AG10803 (cell line): ENCODE measurements around the gene PPP1R37.
"Not testable (repeated sequence)": the region's sequence is repeated elsewhere in the genome, so short reads cannot be mapped to it uniquely, and the experiment has no call there.

ENCODE experiments used
- DNase-seq: peaks from one replicate; pipeline ENCODE4 v3.0.0; 2010; ENCODE audit warnings: low read depth
- H3K4me3 ChIP-seq: 2 replicates; pipeline ENCODE4 v1.5.1; 2011; ENCODE audit warnings: mild to moderate bottlenecking, low read length, control low read depth
- CTCF ChIP-seq: conservative IDR thresholded peaks from 2 replicates; pipeline ENCODE4 v1.5.1; 2011; ENCODE audit warnings: mild to moderate bottlenecking, low read length, control low read depth, inconsistent platforms

PPP1R37 gene

DNA sequence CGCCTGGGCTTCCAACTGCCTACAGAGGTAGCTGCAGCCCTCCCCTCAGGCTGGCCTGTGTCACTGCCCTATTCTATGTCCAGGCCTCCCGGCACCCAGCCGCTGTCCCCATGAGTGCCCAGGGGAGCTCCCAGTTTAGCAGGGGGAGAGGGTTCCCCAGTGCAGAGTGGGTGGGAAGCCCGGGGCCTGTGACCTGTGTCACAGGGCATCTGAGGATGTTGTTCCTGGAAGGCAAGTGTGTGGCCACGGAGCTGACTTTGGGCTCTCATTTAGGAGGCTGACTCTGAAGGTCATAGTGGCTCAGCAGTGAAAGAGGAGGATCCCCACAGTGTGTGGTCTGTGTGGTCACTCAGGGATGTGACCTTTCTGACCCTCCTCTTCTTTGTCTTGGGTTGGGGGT lies 25.1 kb downstream of the PPP1R37 start:
- DNase-seq, result no peak
- no peak overlapping the region for H3K4me3 ChIP-seq
- TF ChIP-seq CTCF, result no peak

GRCh38 chr19:45118591-45119355 lies 25.8 kb downstream of the PPP1R37 start:
- DNase-seq, H3K4me3 ChIP-seq: not testable (repeated sequence)

- no peak for TF ChIP-seq CTCF
- no peak for DNase-seq
- H3K4me3 ChIP-seq, result no peak overlapping the region
These were observed 26.6 kb downstream of the PPP1R37 start for GRCh38 chr19:45119582-45119981.

DNA sequence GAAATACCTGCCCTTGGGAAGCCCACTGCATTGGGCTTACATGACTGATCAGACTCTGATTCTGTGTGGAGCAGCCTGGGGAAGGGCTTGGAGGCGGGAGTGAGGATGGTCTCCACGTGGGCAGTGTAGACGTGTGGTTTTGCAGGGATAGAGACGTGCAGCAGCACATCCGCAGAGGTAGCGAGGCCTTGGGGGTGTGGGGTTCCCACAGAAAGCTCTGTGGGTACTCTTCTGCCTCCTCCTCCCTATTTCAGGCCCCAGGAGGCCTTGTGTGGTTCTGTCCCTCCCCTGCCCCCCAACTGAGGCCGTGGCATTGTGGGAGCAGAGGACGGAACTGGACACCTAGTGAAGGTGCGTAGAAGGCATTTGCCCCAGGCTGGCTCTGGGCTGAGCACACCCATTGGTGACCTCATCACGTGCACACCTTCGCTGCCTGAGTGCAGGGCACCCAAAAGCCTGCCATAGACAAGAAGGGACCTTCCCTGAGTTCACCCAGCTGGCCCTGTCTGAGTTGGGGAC lies 28.9 kb downstream of the PPP1R37 start:
- no peak overlapping the region for H3K4me3 ChIP-seq
- DNase-seq, result no peak
- TF ChIP-seq CTCF, result no peak

GRCh38 chr19:45122832-45123231 lies 29.9 kb downstream of the PPP1R37 start:
- TF ChIP-seq CTCF, result no peak
- no peak for DNase-seq
- no peak overlapping the region for H3K4me3 ChIP-seq

GRCh38 chr19:45123440-45123850 lies 30.5 kb downstream of the PPP1R37 start:
- no peak for DNase-seq
- no peak for TF ChIP-seq CTCF
- no peak overlapping the region for H3K4me3 ChIP-seq

DNA sequence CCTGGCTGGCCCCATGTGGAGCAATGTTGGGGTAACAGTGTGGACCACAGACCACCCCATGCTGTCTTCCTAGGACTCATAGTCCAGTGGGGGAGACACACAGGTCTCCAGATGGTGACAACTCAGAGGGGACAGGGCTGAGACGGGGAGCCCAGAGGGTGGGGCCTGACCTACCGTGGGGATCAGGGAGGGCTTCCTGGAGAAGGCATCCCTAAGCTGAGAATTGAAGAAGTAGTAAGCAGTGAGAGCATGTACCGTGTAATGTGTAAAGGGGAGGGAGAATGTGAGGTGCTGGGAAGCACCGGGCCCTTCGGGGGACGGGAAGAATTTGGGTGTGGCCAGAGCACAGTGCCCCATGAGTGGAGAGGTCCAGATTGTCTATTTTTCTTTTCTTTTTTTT lies 31.0 kb downstream of the PPP1R37 start:
- H3K4me3 ChIP-seq, result no peak overlapping the region
- no peak for DNase-seq
- TF ChIP-seq CTCF, result no peak

GRCh38 chr19:45125360-45125759 lies 32.4 kb downstream of the PPP1R37 start:
- TF ChIP-seq CTCF, result no peak
- DNase-seq, result no peak
- no peak overlapping the region for H3K4me3 ChIP-seq
